Pancreas (tissue), 10 donors: ENCODE results near the gene CHST14. TPM values are rescaled to one million over a fixed set of nuclear protein-coding genes. Genes with fewer than 3 reads are reported as not detected.

Source experiments
- ATAC-seq, 4 donors: fragments of 200-7000 bp; cut with Tn5 transposase; one replicate each; pipeline versions ENCODE4 v1.8.0 to v1.9.1; 2020; ENCODE audit warnings: mild to moderate bottlenecking in 4 of 4, moderate library complexity in 4 of 4
- DNase-seq, 6 donors: peaks; one replicate each; pipeline ENCODE4 v3.0.0-alpha.2; 2020
- FAIRE-seq: peaks from 2 replicates; lab custom pipeline; 2012; peaks lifted over from hg19 to GRCh38; lab: Jason Lieb, UNC
- H3K27ac ChIP-seq, 4 donors: fragments of 200-600 bp; sonication (generic); 1 replicate in 3 of 4; 2 replicates in 1 of 4; pipeline versions ENCODE4 v1.5.0 to v1.8.0; 2020
- H3K27me3 ChIP-seq, 4 donors: fragments of 200-600 bp; one replicate each; pipeline ENCODE4 v1.8.0; 2021
- H3K36me3 ChIP-seq, 3 donors: fragments of 200-600 bp; sonication (generic) in 1 of 3; one replicate each; pipeline versions ENCODE4 v1.5.0 to v1.8.0; 2020 to 2021
- H3K4me1 ChIP-seq, 3 donors: fragments of 200-600 bp; one replicate each; pipeline ENCODE4 v1.8.0; 2021
- H3K4me3 ChIP-seq, 4 donors: fragments of 200-600 bp; sonication (generic) in 2 of 4; one replicate each; pipeline versions ENCODE4 v1.5.0 to v1.8.0; 2020 to 2021
- H3K9me3 ChIP-seq, 4 donors: fragments of 200-600 bp; one replicate each; pipeline ENCODE4 v1.8.0; 2021
- WGBS, 2 donors: extraction: QIAGEN DNeasy Blood & Tissue Kit; methylation state at CpG; one replicate each; pipeline ENCODE4 v1.1.7; 2013; 5-methylcytosine and 5-hydroxymethylcytosine counted together
- intact Hi-C, 3 donors: fragments of 100-400 bp; cut with DNase I; formaldehyde crosslinking; loops; one replicate each; pipeline versions ENCODE4 v1.11.1 to v1.14.2; 2022
- polyA plus RNA-seq, 2 donors: library from polyadenylated mRNA; stranded (reverse); fragments of 200-250 nt; gene quantifications; one replicate each; pipeline ENCODE4 v1.2.3, GENCODE V29; 2013
- total RNA-seq, 6 donors: library from RNA; stranded (reverse); fragmentation: NEBNext Ultra II Directional in 4 of 6; extraction: Animal tissue kit (Norgen Biotek cat#: 25700) in 4 of 6; gene quantifications; one replicate each; pipeline versions ENCODE4 v1.2.1 to v1.2.4, GENCODE V29; 2021 to 2023
- TF ChIP-seq, protein P1 (sequence below), 4 donors: fragments of 200-600 bp; sonication (generic) in 3 of 4; IDR thresholded peaks; one replicate each; pipeline versions ENCODE4 v1.5.0 to v1.8.0; 2021; ENCODE audit warnings: antibody characterized with exemption in 4 of 4
- donor health status: healthy with polysubstance abuse.
- donor health status: DM: no; HTN: no; CAD: no; lungs with moderate emphysema.
- donor health status: DM: no; HTN: no; CAD: no.
- donor health status: control.
- donor health status: control.
- donor health status: Bipolar disorder and iron deficiency.
- donor health status: DM: yes; HTN: yes; CAD: no.
- donor health status: DM: no; HTN: no; CAD: no.
- donor health status: DM: no; HTN: no; CAD: no.
- donor health status: DM: yes; HTN: yes; CAD: no.

The CHST14 gene, protein sequence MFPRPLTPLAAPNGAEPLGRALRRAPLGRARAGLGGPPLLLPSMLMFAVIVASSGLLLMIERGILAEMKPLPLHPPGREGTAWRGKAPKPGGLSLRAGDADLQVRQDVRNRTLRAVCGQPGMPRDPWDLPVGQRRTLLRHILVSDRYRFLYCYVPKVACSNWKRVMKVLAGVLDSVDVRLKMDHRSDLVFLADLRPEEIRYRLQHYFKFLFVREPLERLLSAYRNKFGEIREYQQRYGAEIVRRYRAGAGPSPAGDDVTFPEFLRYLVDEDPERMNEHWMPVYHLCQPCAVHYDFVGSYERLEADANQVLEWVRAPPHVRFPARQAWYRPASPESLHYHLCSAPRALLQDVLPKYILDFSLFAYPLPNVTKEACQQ
- 1 to 10 TPM; 3.1 to 8.9 (median 4.1) TPM for total RNA-seq
- 1 to 10 TPM; 4.0 to 6.1 TPM for polyA plus RNA-seq

DNA sequence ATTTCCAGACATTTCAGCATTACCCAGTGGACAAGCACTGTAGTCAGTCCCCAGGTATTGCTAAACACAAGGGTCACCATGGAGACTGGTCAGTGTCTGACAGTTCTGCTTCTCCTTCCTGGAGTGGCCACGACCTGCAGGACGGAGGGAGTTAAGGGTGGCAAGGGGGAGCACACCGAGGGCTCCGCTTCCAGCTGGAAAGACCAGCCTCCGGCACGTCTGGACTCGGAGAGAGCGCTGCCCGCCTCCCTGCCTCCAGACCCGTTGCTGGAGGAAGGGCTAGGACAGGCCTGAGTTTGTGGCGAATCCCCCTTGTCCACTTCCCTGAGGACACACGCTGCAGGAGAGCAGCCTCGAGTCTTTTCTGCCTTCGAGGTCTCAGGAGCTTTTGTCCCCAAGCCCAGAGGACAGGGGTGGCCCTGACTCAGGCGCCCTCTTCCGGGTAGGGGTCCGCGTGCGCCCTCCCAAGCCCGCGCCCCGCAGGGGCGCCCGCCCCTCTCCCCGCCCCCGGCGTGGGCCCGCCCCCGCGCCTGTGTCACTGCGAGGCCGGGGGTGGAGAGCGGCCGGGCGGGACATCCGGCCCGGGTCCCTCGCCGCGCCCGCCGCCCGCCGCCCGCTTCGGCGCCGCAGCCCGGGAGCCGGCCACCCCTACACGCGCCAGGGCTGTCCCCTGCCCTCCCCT lies at the start of gene CHST14:
Gene CHST14, plus strand, starts transcription at position 562 of the 682 bp plus-strand sequence. CDS start 230 bp downstream, outside the sequence.
- ATAC-seq (peak; percentile 88 to 92 (median 88)), DNase-seq (peak; percentile 46 to 84 (median 65)), FAIRE-seq (no peak)
- H3K27ac ChIP-seq: peak within 1 kb of the TSS; percentile 62 to 88 (median 78)
- H3K9me3 ChIP-seq: no peaks in the 10 kb centered on the region
- no peaks in the 10 kb centered on the region for H3K27me3 ChIP-seq
- intact Hi-C loops: no loop called here
- peaks cover 0 to 10% (median 0%) of the 10 kb centered on the region in 3 donors for H3K36me3 ChIP-seq
- TF ChIP-seq, protein P1, sequence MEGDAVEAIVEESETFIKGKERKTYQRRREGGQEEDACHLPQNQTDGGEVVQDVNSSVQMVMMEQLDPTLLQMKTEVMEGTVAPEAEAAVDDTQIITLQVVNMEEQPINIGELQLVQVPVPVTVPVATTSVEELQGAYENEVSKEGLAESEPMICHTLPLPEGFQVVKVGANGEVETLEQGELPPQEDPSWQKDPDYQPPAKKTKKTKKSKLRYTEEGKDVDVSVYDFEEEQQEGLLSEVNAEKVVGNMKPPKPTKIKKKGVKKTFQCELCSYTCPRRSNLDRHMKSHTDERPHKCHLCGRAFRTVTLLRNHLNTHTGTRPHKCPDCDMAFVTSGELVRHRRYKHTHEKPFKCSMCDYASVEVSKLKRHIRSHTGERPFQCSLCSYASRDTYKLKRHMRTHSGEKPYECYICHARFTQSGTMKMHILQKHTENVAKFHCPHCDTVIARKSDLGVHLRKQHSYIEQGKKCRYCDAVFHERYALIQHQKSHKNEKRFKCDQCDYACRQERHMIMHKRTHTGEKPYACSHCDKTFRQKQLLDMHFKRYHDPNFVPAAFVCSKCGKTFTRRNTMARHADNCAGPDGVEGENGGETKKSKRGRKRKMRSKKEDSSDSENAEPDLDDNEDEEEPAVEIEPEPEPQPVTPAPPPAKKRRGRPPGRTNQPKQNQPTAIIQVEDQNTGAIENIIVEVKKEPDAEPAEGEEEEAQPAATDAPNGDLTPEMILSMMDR (IDR thresholded peaks at IDR 0.05): no peak
- 1% methylated on average over 31 to 52 of the region's 52 CpGs for WGBS, 2 donors
- peak within 1 kb of the TSS; percentile 62 to 84 (median 74) for H3K4me3 ChIP-seq
- peaks cover 0 to 7% (median 0%) of the 10 kb centered on the region in 3 donors for H3K4me1 ChIP-seq

DNA sequence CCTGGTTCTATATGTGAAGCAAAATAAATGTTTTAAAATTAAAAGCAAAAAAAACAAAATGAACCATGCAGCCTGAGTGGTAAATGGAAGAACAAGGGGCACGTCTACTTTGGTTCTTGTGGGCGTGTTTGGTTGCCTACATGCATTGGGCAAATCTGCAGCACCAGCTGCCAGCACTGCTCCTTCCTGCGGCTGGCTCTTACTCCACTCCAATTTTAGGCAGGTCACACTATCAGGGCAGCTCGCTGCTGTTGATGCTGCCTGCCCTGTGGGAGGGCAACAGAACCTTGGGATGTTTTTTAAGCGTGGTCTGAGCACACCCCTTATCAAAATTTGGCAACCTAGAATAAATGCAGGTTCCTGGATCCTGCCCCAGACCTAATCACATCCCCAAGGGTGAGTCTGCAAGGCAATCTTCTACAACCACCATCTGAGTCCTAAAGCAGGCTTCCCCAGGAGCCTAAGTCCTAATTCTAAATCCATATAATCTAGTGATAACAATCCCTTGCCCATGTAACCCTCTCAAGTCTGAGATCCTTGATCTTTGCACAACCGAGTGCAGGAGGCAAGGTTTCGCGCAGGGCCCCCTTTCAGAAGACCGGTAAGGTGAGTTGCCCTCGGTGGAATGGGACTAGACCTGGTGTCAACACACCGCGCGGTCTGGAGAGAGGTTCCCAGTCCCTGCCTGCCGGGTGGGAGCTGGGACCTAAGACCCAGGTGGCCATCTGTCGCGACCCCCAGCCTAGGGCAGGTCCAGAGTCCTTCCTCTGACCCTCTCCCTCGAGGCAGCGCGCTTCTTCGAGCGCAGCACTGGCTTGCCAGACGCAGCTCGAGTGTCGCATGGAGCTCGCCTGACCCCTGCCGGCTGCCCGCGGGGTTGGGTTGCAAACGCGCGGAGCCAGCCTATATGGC lies 49.3 kb upstream of the CHST14 start:
- 6 to 8% methylated on average over 27 to 31 of the region's 31 CpGs for WGBS, 2 donors
- DNase-seq (peak; percentile 68 to 94 (median 82)), FAIRE-seq (no peak), ATAC-seq (peak; percentile 83 to 93 (median 86))
- Histone ChIP-seq H3K27ac (peak overlapping the region in 3 of 4 donors; percentile 59 to 84 (median 81)), H3K36me3 (peaks cover 0 to 3% (median 0%) of the 10 kb centered on the region in 3 donors), H3K4me1 (peaks cover 21 to 22% (median 22%) of the 10 kb centered on the region in 3 donors), H3K4me3 (peak overlapping the region in 1 of 4 donors; percentile 3), H3K27me3 (no peaks in the 10 kb centered on the region), H3K9me3 (no peaks in the 10 kb centered on the region)
- TF ChIP-seq, protein P1 (IDR thresholded peaks at IDR 0.05): peak; percentile 88 to 91 (median 88)
- intact Hi-C loops: loop anchor here in 2 of 3 donors (5.0 to 10.0 kb wide), 3 partner anchors 74 to 137 kb away; partner anchors contain the start of genes ANKRD63 (in 1 of the 2) and CCDC9B (in 1 of the 2)

DNA sequence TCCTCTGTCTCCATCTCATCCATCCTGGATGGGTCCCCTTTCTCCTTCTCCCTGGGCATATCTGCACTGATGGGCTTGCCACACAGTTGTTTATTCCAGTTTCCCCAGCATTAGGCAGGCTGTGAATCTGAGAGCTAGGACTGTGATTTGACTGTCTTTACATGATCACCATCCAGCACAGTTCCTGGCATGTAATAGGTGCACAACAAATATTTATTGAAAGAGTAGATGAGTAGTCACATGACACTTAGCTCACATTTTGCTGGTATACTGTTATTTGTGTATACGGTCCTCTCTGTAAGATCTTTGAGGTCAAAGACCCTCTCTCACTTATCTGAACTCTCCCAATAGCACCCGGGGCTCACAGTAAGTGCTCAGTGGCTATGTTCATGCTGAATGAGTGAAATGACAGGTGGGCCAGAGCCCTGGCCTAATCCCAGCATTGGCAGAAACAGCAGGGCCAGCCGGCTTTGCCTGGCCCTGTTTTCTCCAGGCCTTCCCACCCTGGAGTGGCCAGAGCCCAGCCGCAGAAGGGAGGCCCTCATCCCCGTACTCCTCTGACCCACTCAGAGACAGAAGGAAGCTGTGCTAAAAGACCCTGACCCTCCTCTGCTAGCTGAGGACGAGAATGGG lies 46.2 kb upstream of the CHST14 start:
- H3K27ac ChIP-seq: no peak overlapping the region
- DNase-seq: no peak
- H3K27me3 ChIP-seq: no peaks in the 10 kb centered on the region
- no peaks in the 10 kb centered on the region for H3K36me3 ChIP-seq
- no peaks in the 10 kb centered on the region for H3K9me3 ChIP-seq
- no peak for ATAC-seq
- no peak overlapping the region for H3K4me3 ChIP-seq
- intact Hi-C loops: loop anchor here in 2 of 3 donors (5.0 to 10.0 kb wide), 4 partner anchors 77 to 147 kb away; partner anchors contain the start of genes ANKRD63 (in 1 of the 2) and CCDC9B (in 1 of the 2)
- peaks cover 22 to 26% (median 22%) of the 10 kb centered on the region in 3 donors for H3K4me1 ChIP-seq
- no peak for FAIRE-seq
- TF ChIP-seq, protein P1 (IDR thresholded peaks at IDR 0.05): no peak
- 86 to 87% methylated on average over 6 of the region's 6 CpGs for WGBS, 2 donors

DNA sequence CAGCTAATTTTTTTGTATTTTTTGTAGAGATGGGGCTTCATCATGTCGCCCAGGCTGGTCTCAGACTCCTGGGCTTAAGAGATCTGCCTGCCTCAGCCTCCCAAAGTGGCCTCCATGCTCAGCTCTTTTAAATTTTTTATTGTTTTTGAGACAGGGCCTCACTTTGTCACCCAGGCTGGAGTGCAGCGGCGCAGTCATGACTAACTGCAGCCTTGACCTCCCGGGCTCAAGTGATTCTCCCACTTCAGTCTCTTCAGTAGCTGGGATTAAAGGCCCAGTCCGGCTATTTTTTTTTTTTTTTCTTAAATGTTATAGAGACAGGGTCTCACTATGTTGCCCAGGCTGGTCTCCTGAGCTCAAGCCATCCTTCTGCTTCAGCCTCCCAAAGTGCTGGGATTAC lies 45.1 kb upstream of the CHST14 start:
- WGBS, 2 donors: 92 to 97% methylated on average over 5 of the region's 5 CpGs
- Histone ChIP-seq H3K9me3 (no peaks in the 10 kb centered on the region), H3K4me1 (peaks cover 12 to 17% (median 12%) of the 10 kb centered on the region in 3 donors), H3K27ac (no peak overlapping the region), H3K4me3 (no peak overlapping the region), H3K27me3 (no peaks in the 10 kb centered on the region), H3K36me3 (no peaks in the 10 kb centered on the region)
- intact Hi-C loops: loop anchor here in 2 of 3 donors (5.0 to 10.0 kb wide), 3 partner anchors 81 to 148 kb away; partner anchors contain the start of genes ANKRD63 (in 1 of the 2) and CCDC9B (in 1 of the 2)
- TF ChIP-seq, protein P1 (IDR thresholded peaks at IDR 0.05): no peak
- no peak for DNase-seq
- ATAC-seq: no peak
- no peak for FAIRE-seq
